Endothelial cell of umbilical vein (primary cell): ENCODE results near the gene AEBP1. TPM values are rescaled to one million over a fixed set of nuclear protein-coding genes. Genes with fewer than 3 reads are reported as not detected.

Source experiments
- BruUV-seq: library from RNA; stranded (reverse); fragments of 400-500 nt; replicated peaks from 2 replicates; lab custom pipeline; 2021; lab: Mats Ljungman, UMichigan
- CTCF ChIA-PET: fragments of 300-600, 350-600 bp; sonication (Branson Sonifier 250); formaldehyde crosslinking; loops from one replicate; lab custom pipeline; 2021; ENCODE audit warnings: antibody characterized with exemption, inconsistent platforms; lab: Charles Lee
- POLR2A ChIA-PET: fragments of 300-600, 350-600 bp; sonication (Branson Sonifier 250); formaldehyde crosslinking; loops from one replicate; lab custom pipeline; 2021; ENCODE audit warnings: antibody characterized with exemption, inconsistent platforms; lab: Charles Lee
- DNase-seq: peaks from one replicate; pipeline ENCODE4 v3.0.0-alpha.2; 2011; ENCODE audit warnings: low read depth, low spot score
- FAIRE-seq: peaks from 2 replicates; lab custom pipeline; 2011; peaks lifted over from hg19 to GRCh38; lab: Jason Lieb, UNC
- H2AFZ ChIP-seq: 2 replicates; pipeline ENCODE4 v1.6.0; 2012; ENCODE audit warnings: low read depth, low read length, control low read depth, inconsistent platforms
- H3K27ac ChIP-seq: 2 replicates; pipeline ENCODE4 v1.5.1; 2011; ENCODE audit warnings: low read depth, mild to moderate bottlenecking, control low read depth, low read length, moderate library complexity; ENCODE audit not compliant: insufficient read depth
- H3K27me3 ChIP-seq, 2 experiments: 2 replicates each; pipeline versions ENCODE4 v1.6.0 to v1.6.1; 2011; ENCODE audit warnings: low read length in 2 of 2, mixed read lengths in 1 of 2; ENCODE audit not compliant: control insufficient read depth in 2 of 2, insufficient read depth in 2 of 2
- H3K36me3 ChIP-seq, 2 experiments: 2 replicates in 1 of 2; 3 replicates in 1 of 2; pipeline ENCODE4 v1.5.1; 2011; ENCODE audit warnings: low read length in 2 of 2, mild to moderate bottlenecking in 1 of 2, moderate library complexity in 1 of 2; ENCODE audit not compliant: control insufficient read depth in 2 of 2, insufficient read depth in 2 of 2; ENCODE audit errors: extremely low read depth in 1 of 2
- H3K4me1 ChIP-seq: 3 replicates; pipeline ENCODE4 v1.5.1; 2011; ENCODE audit warnings: mild to moderate bottlenecking, low read length; ENCODE audit not compliant: control insufficient read depth, insufficient read depth; ENCODE audit errors: extremely low read depth
- H3K4me2 ChIP-seq: 2 replicates; pipeline ENCODE4 v1.6.1; 2011; ENCODE audit warnings: low read length, control low read depth, mixed read lengths; ENCODE audit not compliant: insufficient read depth
- H3K4me3 ChIP-seq, 3 experiments: fragments of 200-600 bp in 1 of 3; sonication (generic), shearing (Covaris generic) in 1 of 3; replicated peaks in 1 of 3; 2 replicates each; pipeline ENCODE4 v1.5.1; 2011 to 2016; ENCODE audit warnings: control low read depth in 3 of 3, low read length in 3 of 3, mild to moderate bottlenecking in 2 of 3, inconsistent platforms in 1 of 3, low read depth in 1 of 3, moderate library complexity in 1 of 3; ENCODE audit not compliant: insufficient read depth in 1 of 3
- H3K79me2 ChIP-seq: 2 replicates; pipeline ENCODE4 v1.6.0; 2012; ENCODE audit warnings: low read length, inconsistent platforms; ENCODE audit not compliant: control insufficient read depth, insufficient read depth
- H3K9ac ChIP-seq: replicated peaks from 2 replicates; pipeline ENCODE3; 2011; ENCODE audit warnings: low read length, control low read depth; ENCODE audit not compliant: insufficient read depth; ENCODE audit errors: extremely low read depth
- H3K9me1 ChIP-seq: replicated peaks from 3 replicates; pipeline ENCODE4 v1.6.0; 2011; ENCODE audit warnings: mild to moderate bottlenecking, low read length; ENCODE audit not compliant: control insufficient read depth, insufficient read depth; ENCODE audit errors: extremely low read depth
- H3K9me3 ChIP-seq: replicated peaks from 2 replicates; pipeline ENCODE4 v1.5.1; 2012; ENCODE audit warnings: low read length, inconsistent platforms; ENCODE audit not compliant: control insufficient read depth, insufficient read depth
- H4K20me1 ChIP-seq: replicated peaks from 2 replicates; pipeline ENCODE3; 2011; ENCODE audit warnings: mild to moderate bottlenecking, low read length; ENCODE audit not compliant: control insufficient read depth, insufficient read depth; ENCODE audit errors: extremely low read depth
- CTCF ChIP-seq, 2 donors: IDR thresholded peaks; 1 replicate in 1 of 2; 2 replicates in 1 of 2; pipeline ENCODE4 v1.5.1; 2011; ENCODE audit warnings: low read length in 2 of 2, mild to moderate bottlenecking in 2 of 2, moderate library complexity in 2 of 2, control low read depth in 1 of 2, inconsistent platforms in 1 of 2, low read depth in 1 of 2; ENCODE audit not compliant: insufficient read depth in 1 of 2; ENCODE audit errors: extremely low read depth in 1 of 2
- EZH2 ChIP-seq: IDR thresholded peaks from 2 replicates; pipeline ENCODE4 v1.6.1; 2012; ENCODE audit warnings: borderline replicate concordance, low read depth, mild to moderate bottlenecking, moderate library complexity, low read length, inconsistent platforms; ENCODE audit not compliant: severe bottlenecking
- FOS ChIP-seq: IDR thresholded peaks from 2 replicates; pipeline ENCODE4 v1.6.1; 2011; ENCODE audit warnings: mild to moderate bottlenecking, low read length, moderate library complexity, borderline replicate concordance; ENCODE audit not compliant: insufficient read depth
- GATA2 ChIP-seq: IDR thresholded peaks from 2 replicates; pipeline ENCODE4 v1.7.0; 2011; ENCODE audit warnings: low read depth, mild to moderate bottlenecking, moderate library complexity, mixed read lengths, low read length; ENCODE audit not compliant: insufficient read length, insufficient read depth
- JUN ChIP-seq: IDR thresholded peaks from 2 replicates; pipeline ENCODE4 v1.6.1; 2011; ENCODE audit warnings: borderline replicate concordance, low read depth; ENCODE audit not compliant: insufficient read length, insufficient read depth
- MAX ChIP-seq: IDR thresholded peaks from 2 replicates; pipeline ENCODE4 v1.6.1; 2011; ENCODE audit not compliant: insufficient read depth, insufficient read length
- MYC ChIP-seq: IDR thresholded peaks from one replicate; pipeline ENCODE4 v1.6.1; 2011; ENCODE audit warnings: mild to moderate bottlenecking, low read depth, low read length
- POLR2A ChIP-seq: IDR thresholded peaks from 2 replicates; pipeline ENCODE4 v1.6.1; 2012; ENCODE audit warnings: low read depth, mild to moderate bottlenecking, control low read depth, low read length
- POLR2AphosphoS5 ChIP-seq: IDR thresholded peaks from 2 replicates; pipeline ENCODE4 v1.6.1; 2012; ENCODE audit warnings: low read depth, mild to moderate bottlenecking, control low read depth, low read length, moderate library complexity; ENCODE audit not compliant: insufficient read depth
- dilution Hi-C: fragments of 300-500 bp; cut with MboI; formaldehyde crosslinking; loops from one replicate; pipeline ENCODE4 v1.15.0; 2019; ENCODE audit warnings: low sequenced_read_pairs; ENCODE audit not compliant: extremely low pct_ligation_motif_present
- intact Hi-C: fragments of 100-400 bp; cut with micrococcal nuclease; formaldehyde crosslinking; loops from one replicate; pipeline ENCODE4 v1.10.0; 2022
- polyA plus RNA-seq, 4 experiments: library from polyadenylated mRNA; depleted of rRNA in 3 of 4; stranded (reverse) in 3 of 4; unstranded in 1 of 4; fragments of >200 nt; gene quantifications; 2 replicates each; pipeline versions ENCODE4 v1.2.1 to v1.2.3, GENCODE V29; 2011 to 2012; ENCODE audit warnings: missing spikeins in 1 of 4
- total RNA-seq: library from RNA; stranded (reverse); gene quantifications from 2 replicates; pipeline ENCODE4 v1.2.3, GENCODE V29; 2021

Gene AEBP1
- total and polyA plus RNA-seq, 2 donors (not counting 3 experiments of a cell fraction or from before 2014, with no cell fraction given) = 20.6 to 48.0 TPM

- H2AFZ ChIP-seq = no peak overlapping the region
- dilution Hi-C loops (no loop called here), intact Hi-C loops (no loop called here)
- TF ChIP-seq POLR2AphosphoS5 (no peak), EZH2 (no peak), CTCF (IDR thresholded peaks at IDR 0.05; ENCODE audit: extremely low read depth in 1 of 2, insufficient read depth in 1 of 2, low read depth in 1 of 2, low read length in 2 of 2) (no peak)
- H3K36me3 ChIP-seq = no peaks in the 10 kb centered on the region
- H4K20me1 ChIP-seq = no peaks in the 10 kb centered on the region
- H3K9me3 ChIP-seq = no peaks in the 10 kb centered on the region
- no peak overlapping the region for H3K27ac ChIP-seq
- H3K79me2 ChIP-seq = no peaks in the 10 kb centered on the region
- H3K27me3 ChIP-seq = peaks cover 19 to 33% of the 10 kb centered on the region in 2 experiments
- no peaks in the 10 kb centered on the region for H3K4me1 ChIP-seq
- FAIRE-seq (no peak), DNase-seq (no peak)
- POLR2A ChIA-PET = no interaction called here
- no peaks in the 10 kb centered on the region for H3K9me1 ChIP-seq
- CTCF ChIA-PET = interaction anchor here (0.9 kb wide), 1 partner anchor 12 kb away, joined by 5 read pairs; no protein-coding TSS in a partner anchor
- no TSS peak for BruUV-seq
- no peak overlapping the region for H3K4me3 ChIP-seq
- H3K4me2 ChIP-seq = no peak overlapping the region
- no peak overlapping the region for H3K9ac ChIP-seq
Observed at GRCh38 chr7:44162785-44163395, 58.7 kb downstream of the AEBP1 start.

- no peaks in the 10 kb centered on the region for H3K9me1 ChIP-seq
- H3K9ac ChIP-seq = no peak overlapping the region
- no peaks in the 10 kb centered on the region for H4K20me1 ChIP-seq
- no peaks in the 10 kb centered on the region for H3K9me3 ChIP-seq
- no peak overlapping the region for H3K27ac ChIP-seq
- dilution Hi-C loops (no loop called here), intact Hi-C loops (no loop called here)
- CTCF ChIA-PET = interaction anchor here (0.9 kb wide), 1 partner anchor 13 kb away, joined by 5 read pairs; no protein-coding TSS in a partner anchor
- BruUV-seq = no TSS peak
- H3K4me3 ChIP-seq = no peak overlapping the region
- H3K36me3 ChIP-seq = no peaks in the 10 kb centered on the region
- no peaks in the 10 kb centered on the region for H3K4me1 ChIP-seq
- peaks cover 19 to 36% of the 10 kb centered on the region in 2 experiments for H3K27me3 ChIP-seq
- no peak for DNase-seq
- TF ChIP-seq POLR2AphosphoS5 (no peak), MAX (no peak), GATA2 (no peak), JUN (no peak), POLR2A (no peak), MYC (no peak), EZH2 (no peak), CTCF (IDR thresholded peaks at IDR 0.05; ENCODE audit: extremely low read depth in 1 of 2, insufficient read depth in 1 of 2, low read depth in 1 of 2, low read length in 2 of 2) (no peak), FOS (no peak)
- no peak overlapping the region for H2AFZ ChIP-seq
- no peaks in the 10 kb centered on the region for H3K79me2 ChIP-seq
- FAIRE-seq = no peak
- H3K4me2 ChIP-seq = no peak overlapping the region
- POLR2A ChIA-PET = no interaction called here
Observed at GRCh38 chr7:44163591-44163990, 59.4 kb downstream of the AEBP1 start.
